HTR-8/SVneo (cell line): Measurements from ENCODE around the gene LMAN1L.
"Not testable (repeated sequence)": the region's sequence is repeated elsewhere in the genome, so short reads cannot be mapped to it uniquely, and the experiment has no call there.

Experiments used
- DNase-seq: peaks from one replicate; pipeline ENCODE4 v3.0.0; 2011; ENCODE audit warnings: low spot score, mixed read lengths; ENCODE audit not compliant: insufficient read length
- FAIRE-seq: peaks from 2 replicates; lab custom pipeline; 2011; peaks lifted over from hg19 to GRCh38; lab: Jason Lieb, UNC

The LMAN1L gene

DNA sequence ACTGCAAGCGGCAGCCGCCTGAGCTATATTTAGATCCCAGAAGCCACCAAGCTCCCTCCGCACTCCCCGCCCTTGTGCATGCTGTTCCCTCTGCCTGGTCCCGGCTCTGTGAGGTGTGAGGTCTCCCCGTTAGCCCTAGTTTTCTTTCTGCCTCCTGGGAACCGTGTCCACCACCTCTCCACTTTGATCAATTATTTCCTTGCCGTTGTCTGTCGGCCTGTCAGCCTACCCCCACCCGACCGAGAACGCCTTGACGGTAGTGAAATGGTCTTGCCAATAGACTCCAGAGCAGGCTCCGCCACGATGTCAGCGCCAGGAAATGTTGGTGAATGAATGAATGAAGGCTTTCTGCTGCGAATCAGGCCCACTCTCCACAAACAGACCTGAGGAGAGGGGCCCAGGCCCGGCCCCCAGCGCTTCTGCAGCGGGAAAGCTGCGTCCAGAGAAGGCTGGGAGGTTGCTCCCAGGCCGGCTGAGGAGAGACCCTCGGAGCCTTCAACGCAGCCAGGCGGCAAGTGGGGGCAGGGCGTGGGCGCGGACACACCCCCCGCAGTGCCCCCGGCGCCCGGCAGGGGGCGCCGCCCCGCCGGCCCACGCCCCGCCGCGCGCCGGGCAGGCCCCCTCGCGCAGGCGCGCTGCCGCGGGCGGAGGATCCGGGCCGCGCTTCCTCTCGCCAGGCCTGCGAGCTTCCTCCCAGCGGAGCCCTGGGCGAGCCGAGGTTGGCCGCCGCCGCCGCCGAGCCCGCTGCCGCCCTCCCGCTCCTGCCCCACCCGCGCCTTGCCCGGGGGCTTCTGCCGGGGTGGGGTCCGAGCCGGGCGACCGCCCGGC lies 31.0 kb upstream of the LMAN1L start, which contains the start of gene CSK:
Gene CSK (plus strand): TSS at position 650 of the 828 bp plus-strand sequence. CDS start 16,218 bp downstream, outside the sequence.
- no peak for FAIRE-seq
- DNase-seq: peak; percentile 85

DNA sequence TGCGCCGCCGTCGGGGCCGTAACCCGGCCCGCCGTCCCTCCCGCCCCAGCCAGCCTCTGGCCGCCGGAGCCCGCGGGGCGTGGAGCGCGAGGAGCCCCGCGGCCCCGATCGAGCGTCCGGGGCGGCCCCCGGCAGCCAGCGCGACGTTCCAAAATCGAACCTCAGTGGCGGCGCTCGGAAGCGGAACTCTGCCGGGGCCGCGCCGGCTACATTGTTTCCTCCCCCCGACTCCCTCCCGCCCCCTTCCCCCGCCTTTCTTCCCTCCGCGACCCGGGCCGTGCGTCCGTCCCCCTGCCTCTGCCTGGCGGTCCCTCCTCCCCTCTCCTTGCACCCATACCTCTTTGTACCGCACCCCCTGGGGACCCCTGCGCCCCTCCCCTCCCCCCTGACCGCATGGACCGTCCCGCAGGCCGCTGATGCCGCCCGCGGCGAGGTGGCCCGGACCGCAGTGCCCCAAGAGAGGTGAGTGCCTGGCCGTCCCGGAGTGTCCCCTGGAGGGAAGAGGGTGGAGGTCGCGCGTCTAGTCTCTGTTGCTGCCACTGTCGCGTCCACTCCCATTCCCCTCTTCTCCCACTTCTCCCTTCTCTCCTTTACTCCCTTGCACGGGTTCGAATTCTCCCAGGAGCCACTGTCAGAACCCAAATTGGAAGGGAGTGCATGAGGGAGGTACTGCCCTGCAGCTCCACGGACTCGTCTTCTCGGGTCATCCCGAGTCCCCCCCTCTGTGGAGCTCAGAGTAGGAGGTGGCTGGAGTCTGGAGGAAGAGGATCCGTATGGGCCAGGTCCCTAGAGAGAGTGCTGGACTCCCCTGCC lies 30.2 kb upstream of the LMAN1L start:
- DNase-seq (no peak), FAIRE-seq (no peak)

DNA sequence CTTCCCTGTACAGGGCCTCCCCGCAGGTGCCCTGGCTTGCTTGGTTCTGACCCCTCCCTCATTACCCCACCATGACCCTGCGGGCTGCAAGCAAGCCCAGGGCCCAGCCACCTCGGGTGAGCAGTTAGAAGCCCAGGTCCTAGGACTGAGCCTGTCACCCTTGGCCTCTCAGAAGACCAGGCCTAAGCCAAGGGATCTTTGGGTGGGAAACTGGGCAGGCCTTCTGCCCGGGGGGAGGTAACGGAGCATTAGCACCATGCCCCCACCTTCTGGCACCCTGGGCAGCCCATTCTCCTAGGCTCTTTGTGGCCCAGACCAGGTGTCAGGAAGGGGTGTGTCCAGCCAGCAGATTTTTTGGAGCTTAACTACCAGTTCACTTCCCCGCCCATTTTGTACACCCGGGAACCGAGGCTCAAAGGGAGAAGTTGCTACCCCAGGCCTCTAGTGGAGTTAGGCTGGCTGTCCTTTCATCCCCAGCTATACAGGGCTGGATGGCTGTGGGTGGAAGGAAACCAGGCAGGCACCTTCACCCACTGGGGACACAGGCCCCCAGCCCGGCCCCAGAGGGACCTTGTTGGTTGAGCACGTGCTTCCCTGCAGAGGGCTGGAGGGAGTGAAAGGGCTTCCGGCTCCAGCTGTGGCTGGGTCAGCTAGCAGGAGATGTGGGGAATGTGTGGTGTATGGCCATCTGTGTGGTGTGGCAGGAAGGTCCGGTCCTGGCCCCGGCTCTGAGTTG lies 29.4 kb upstream of the LMAN1L start:
- no peak for FAIRE-seq
- no peak for DNase-seq

DNA sequence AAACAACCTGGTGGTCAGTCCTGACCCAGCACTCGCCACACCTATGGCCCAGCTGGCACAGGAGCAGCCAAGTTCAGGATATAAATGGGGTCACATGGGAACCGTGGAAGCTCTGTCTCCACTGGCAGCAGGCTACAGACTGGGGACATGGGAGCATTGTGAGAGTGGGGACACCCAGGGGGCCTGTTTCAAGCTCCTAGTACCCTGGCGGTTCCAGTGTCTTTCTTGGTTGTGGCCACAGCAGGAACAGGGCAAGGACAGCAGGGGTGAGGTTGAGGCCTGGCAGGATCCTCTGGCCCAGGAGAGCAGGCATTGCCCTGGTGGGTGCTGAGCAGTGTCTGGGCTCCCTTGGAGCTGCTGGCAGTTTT lies 28.8 kb upstream of the LMAN1L start:
- no peak for DNase-seq
- FAIRE-seq: no peak

DNA sequence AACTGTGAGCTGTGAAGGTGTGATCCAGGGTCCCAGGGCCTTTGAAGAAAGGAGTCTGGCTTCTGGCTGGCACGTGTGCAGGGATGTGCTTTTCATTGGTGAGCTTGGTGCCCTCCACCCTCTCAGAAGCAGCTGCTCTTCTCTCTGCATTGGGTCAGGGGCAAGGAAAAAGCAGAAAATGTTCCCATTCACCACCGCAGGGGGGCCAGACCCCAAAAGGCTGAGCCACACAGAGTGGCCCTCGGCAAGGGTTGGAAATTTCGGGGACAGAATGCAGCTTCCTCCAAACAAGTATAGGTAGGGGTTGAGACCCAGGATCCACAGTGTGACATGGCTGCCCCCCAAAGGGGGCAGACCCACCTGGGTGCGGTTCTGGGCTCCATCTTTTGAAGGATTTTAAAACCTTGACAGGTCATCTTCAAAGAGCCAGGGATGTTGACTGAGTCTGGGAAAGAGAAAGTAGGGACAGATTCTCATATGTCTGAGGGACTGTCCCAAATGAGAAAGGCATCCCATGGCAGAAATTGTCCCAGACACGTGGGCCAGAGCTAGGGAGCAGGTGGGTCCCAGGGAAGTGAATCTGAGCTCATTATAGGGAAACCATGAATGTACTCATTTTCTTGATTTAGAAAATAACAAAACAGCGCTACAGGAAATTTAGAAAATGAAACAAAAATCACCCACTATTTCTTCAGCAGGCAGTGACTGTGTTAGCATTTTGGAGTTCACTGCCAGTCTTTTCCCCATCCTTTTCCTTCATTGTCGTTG lies 28.0 kb upstream of the LMAN1L start:
- no peak for DNase-seq
- FAIRE-seq: no peak

DNA sequence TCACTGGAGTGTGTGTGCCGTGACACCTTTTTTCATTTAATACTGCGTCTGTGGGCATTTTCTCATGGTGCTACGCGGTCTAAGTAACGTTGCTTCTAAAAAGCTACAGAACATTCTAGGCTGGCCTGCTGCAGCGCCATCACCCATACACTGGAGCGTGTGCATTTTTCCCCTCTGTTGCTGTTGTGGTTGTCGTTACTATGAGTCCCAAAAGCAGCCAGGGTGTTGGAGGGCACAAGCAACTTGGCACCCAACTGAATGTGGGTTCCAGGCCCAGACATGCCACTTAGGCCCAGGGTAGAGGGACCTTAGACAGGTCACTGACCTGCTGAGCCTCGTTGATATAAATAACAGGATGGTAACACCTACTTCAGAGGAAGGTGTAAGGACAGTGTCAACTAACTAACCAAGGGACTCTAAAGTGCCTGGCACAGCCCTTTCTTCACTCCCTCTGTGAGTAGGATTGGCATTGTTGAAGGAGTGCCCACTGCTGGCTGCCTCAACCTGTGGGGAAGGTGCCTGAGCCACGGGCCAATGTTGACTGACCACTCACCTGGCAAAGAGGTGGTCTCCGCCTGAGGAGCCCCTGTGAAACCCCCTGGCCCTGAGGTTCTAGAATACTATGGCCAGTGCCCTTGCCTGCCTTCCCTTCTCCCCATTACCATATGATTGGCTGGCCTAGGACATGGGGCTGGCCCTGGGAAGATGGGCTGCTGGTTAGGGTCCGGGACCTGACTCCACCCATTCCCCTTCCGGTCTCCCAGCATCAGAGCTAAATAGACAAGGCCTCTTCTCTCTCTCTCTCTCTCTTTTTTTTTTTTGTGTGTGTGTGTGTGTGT lies 27.2 kb upstream of the LMAN1L start:
- FAIRE-seq (no peak), DNase-seq (no peak)

DNA sequence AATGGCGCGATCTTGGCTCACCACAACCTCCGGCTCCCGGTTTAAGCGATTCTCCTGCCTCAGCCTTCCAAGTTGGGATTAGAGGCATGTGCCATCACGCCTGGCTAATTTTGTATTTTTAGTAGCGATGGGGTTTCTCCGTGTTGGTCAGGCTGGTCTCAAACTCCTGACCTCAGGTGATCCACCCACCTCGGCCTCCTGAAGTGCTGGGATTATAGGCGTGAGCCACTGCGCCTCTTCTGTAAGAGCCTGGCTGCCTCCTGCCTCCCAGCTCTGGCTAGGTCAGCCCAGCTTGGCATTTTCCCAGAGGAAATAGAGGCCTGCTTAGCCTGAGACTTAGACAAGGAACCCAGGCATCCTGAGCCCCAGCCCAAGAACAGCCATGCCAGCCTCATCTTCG lies 26.6 kb upstream of the LMAN1L start:
- DNase-seq, FAIRE-seq: not testable (repeated sequence)

DNA sequence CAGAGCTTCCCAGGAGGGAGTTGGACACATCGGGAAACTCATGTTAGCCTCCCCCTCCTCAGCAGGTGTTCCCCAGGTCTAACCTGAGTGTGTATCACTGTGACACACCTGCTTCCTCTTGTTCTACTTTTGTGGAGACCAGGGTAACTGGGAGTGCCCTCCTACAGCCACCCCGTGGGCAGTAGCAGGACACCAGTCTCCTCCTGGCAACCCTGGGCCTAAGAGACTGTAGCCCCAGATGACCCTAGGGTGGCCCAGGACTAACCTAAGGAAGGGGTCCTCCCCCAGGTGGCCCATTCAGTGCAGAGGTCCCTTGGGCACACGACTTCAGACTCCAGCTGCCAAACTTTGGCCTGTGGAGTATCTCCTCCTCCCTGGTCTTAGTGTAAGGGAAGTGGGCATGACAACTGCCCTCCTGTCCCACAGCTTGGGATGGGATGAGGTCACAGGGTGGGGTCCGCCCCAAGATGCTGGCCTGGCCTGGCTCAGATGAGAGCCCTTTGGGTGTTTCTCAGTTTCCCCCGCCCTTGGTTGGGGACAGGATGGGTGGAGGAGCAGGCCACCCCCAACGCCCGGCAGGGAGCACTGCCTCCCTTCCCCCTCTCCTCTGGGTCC lies 26.0 kb upstream of the LMAN1L start:
- DNase-seq: no peak
- FAIRE-seq: no peak

DNA sequence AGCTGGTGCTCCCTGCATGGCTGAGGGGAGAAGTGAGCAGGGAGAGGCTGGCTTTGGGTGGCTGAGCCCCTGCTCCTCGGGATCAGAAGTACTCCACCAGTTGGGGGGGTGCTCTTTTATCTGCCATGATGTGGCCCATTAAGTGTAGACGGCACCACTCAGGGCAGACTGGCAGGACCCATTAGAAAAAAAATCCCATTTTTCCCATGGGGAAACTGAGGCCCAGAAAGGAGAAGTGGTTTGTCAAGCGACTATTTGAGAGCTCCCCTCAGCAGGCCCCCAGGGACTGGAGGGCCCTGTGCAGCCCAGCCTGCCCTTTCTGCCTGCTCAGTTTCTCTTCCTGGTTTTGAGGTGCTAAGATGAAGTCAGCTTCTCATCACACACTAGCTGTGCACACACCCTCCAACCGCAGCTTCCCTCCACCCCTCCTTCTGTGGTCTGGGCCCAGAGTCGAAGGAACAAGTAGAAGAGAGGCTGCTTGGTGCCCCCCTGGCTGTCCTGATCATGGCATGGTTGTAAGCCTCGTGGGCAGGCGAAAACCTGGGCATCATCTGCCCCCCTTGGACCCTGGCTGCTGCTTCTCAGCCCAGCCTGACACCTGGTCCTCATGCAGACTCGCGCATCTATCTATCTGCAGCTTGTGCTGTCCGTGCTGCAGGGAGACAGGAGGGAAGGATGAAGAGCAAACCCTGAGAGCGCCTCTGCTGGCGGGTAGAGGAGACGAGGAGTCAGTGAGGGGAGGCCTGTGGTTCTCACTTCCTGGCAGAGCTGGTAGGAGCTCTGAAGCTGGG lies 25.2 kb upstream of the LMAN1L start:
- no peak for FAIRE-seq
- DNase-seq: no peak

DNA sequence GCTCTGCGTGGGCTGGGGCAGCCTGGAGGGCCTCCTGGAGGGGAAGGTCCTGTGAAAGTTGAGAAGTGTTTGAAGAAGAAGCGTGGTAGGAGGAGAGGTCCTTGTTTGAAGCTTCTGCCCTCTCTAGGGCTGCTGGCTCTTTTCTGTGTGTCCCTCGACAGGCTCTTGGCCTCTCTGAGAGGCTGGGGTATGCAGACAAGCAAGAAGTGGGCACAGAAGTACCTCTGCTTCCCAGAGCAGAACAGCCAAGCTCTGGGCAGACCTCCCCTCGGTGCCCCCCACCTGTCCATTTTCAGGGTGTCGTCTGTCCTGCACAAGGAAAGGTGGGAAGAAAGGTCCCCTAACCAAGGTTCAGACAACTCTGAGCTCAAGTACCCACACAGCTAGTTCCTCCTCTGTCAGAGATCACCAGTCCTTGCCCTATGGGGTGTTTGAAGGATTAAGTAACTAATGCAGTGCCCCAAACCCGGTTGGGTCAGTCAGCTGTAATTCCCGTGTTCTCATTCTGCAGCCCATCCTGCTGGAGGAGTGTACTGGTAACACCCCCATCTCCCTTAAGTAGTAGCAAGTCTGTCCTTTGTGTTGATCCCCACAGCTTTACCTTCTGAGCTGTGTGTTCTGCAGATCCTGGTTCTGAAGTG lies 24.5 kb upstream of the LMAN1L start:
- FAIRE-seq: no peak
- DNase-seq: no peak

DNA sequence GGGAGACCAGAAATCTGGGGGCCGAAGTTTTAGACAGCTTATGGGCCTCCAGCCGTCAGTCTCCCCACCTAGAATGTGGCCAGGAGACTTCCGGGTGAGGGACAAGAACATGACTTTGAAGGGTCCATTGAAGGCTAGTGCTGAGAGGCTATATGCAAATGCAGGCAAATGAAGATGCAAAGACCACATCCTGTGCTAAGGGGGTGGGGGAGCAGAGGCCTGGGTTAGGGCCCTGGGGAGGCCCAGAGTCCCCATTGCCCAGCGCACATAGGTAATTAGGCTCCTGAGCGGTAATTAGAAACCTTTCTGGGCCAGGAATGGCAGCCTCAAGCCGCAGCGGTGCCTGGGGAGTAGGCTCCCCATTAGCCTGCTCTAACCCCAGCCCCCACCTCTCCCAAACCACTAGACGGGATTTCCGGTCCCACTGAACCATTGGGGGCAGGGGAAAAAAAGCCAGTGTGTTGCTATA lies 23.9 kb upstream of the LMAN1L start:
- DNase-seq (no peak), FAIRE-seq (no peak)

DNA sequence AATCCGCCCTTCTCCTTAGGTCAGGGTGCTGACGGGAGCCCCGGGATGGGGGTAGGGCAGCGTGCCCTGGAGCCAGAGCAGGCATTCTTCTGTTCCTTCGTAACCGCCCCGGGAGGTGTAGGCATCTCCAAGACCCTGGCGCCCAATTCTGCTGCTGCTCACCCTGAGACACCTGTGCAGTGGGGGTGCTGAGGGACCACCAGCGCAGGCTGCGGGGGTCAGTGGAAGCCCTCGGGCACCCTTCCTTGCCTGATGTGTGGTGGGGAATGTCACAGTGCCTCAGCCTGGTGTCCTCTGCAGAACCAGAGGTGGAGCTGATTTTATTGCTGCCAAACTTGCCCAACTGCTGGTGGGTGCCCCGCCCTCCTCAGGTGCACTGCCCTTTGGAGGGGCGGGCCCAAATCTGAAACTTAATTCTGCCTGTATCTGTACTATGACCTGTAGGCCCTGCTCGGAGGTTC lies 23.4 kb upstream of the LMAN1L start:
- no peak for FAIRE-seq
- DNase-seq: no peak

DNA sequence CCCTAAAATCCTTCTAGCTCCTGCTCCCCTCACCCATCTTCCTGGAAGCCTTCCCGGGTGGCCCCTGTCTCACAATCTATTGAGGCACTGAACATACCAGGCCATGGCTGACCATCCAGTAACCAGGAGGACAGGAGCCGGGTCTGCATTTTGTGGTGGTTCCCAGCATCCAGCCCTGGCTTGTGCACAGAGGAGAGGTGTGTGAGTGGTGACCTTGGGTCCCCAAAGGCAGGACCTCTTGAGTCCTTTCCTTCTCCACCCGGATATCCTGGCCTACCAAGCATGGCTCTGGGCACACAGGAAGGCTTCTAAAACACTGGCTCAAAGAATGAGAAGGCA lies 22.9 kb upstream of the LMAN1L start:
- DNase-seq (no peak), FAIRE-seq (no peak)

DNA sequence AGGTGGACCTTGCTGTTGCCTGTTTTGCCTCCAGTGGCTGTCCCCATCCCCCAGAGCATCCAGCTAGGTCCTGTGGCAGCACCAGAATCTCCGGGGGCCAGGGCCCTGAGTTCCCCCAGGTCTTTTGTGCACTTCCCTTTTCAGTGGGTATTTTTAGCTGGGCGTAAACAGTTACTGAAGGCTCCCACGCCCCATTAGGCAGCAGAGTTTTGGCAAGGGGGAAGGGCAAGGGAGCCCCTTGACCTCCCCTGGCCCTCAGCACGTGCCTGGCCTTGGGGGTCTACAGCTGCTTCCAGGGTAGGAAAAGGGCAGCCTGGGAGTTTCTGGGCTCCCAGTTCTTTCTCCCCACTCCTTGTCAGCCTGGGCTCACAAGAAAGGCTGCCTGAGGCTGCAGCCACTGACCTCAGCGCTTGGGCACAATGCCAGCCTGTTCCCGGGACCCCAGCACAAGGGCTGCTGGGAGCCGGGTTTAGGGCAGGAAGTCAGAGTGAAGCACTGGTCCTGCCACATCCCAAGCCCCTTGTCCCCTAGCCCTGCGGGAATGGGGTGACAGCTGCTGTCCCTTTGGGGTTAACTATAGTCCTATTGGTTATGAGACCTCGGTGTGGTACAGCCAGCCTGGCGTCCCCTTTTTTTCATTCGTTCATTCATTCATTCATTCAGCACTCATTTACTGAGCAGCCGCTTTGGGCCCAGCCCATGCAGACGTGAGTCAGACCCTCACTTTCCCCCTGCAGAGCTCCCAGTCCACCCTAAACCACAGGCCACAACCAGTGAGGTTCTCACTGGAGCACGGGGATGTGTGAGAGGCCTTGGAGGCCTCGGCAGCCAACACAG lies 22.3 kb upstream of the LMAN1L start:
- DNase-seq (peak; percentile 54), FAIRE-seq (no peak)

DNA sequence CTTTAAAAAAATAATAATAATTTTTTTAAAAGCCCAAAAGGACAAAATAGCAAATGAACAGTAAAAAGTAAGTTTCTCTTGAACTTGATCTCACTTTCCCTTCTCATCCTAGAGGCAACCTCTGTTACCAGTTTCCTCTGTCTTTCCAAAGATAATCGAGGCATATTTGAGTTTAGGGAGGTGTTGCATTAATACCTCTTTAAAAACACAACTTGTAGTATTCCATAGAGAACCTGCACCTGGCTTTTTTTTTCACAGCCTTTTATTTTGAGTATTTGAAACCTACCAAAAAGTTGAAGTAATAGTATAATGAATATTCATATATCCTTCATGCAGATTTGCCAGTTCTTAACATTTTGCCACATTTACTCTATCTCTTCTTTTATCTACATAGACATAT lies 21.6 kb upstream of the LMAN1L start:
- DNase-seq (no peak), FAIRE-seq (no peak)

DNA sequence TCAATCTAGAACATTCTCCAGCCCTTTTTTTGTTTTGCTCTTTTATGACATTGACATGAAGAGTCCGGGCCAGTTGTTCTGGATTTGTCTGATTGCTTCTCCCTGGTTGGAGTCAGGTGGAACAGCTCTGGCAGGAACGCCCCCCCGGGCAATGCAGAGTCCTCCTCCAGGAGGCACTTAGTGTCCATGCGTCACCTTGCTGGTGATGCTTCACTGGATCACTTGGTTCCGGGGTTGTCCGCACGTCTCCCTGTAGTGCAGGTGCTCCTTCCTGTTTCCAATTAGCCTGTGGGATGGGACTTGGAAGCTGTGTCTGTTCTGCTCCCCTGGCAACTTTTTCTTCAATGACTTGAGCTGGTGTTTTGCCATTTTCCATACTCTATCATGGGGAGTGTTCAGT lies 21.0 kb upstream of the LMAN1L start:
- FAIRE-seq (no peak), DNase-seq (no peak)
